ENCODE measurements around the gene CNTN1.

CNTN1 gene

GRCh38 chr12:40691913-40692764 lies at the start of gene CNTN1:
CNTN1 (plus strand) TSS chr12:40692439.
- no peak for DNase-seq (ENCODE audit: low spot score)

DNA sequence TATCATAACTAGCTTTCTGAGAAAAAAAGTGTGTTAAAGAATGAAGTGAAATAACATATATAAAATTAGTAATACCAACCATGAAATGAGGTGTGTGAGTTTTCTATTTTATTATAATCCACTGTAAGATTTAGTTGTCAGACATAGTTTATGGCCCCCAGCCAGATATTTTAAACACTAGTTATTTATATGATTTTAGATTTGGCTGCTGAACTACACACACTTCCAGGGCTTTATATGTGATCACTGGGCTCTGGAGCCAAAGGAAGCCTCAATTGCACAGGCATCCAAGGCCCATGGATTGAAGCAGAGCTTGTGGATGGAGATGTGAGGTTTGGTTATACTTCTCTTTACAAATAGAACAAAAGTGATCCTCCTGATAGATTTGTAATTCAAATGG lies 48.7 kb upstream of the CNTN1 start:
- DNase-seq (ENCODE audit: low spot score), result no peak

- no peak for DNase-seq (ENCODE audit: low spot score)
Measured at GRCh38 chr12:40643976-40644375, 48.3 kb upstream of the CNTN1 start.

GRCh38 chr12:40644708-40645107 lies 47.5 kb upstream of the CNTN1 start:
- DNase-seq (ENCODE audit: low spot score), result no peak

- no peak for DNase-seq (ENCODE audit: low spot score)
Measured at GRCh38 chr12:40645361-40645760, 46.9 kb upstream of the CNTN1 start.

DNA sequence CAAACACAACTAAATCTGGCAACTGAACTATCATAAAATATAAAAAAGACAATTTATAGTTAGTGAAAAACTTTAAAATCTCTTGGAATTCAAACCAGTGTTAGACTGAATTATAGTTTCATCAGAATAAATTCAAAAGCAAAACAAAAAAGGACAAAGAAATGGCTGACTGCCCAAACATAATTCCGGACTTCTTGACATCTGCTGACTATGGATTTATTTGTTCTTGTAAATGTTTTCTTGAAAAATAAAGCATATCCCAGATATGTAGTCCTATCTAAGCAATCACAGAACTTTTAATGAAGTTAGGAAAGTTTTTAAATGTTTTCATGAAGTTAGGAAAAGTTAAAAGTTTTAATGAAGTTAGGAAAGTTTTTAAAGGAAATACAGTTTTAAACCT lies 45.8 kb upstream of the CNTN1 start:
- DNase-seq (ENCODE audit: low spot score), result no peak

DNA sequence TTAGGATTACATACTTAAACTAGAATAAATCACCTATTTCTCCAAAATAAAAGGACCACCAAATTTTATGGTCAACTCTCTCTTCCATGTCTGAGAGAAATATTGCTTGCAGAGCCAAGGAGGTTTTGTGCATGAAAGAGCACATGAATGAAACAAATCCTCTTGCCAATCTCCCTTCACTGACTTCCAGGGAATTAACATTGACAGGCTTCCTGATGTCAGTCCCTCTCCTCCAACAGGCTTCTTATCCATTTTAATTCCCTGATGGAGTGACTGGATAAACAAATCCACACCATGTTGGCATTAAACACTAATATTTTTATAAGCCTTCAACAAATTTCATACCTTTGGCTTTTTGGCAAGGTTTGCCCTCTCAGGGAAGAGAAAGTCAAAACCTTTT lies 45.3 kb upstream of the CNTN1 start:
- no peak for DNase-seq (ENCODE audit: low spot score)

GRCh38 chr12:40647651-40648050 lies 44.6 kb upstream of the CNTN1 start:
- no peak for DNase-seq (ENCODE audit: low spot score)

- no peak for DNase-seq (ENCODE audit: low spot score)
Measured at GRCh38 chr12:40648519-40648918, 43.7 kb upstream of the CNTN1 start.

- no peak for DNase-seq (ENCODE audit: low spot score)
Measured at GRCh38 chr12:40650038-40650704, 42.1 kb upstream of the CNTN1 start.

- no peak for DNase-seq (ENCODE audit: low spot score)
Measured at GRCh38 chr12:40655451-40655850, 36.8 kb upstream of the CNTN1 start.

DNA sequence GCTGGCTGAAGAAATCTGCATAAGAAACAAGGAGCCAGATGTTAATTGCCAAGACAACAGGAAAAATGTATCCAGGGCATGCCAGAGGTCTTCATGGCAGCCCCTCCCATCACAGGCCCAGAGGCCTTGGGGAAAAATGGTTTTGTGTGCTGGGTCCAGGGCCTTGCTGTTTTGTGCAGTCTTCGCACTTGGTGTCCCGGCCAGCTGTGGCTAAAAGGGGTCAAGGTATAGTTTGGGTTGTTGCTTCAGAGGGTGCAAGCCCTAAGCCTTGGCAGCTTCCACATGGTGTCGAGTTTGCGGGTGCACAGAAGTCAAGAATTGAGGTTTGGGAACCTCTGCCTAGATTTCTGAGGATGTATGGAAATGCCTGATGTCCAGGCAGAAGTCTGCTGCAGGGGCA lies 29.9 kb upstream of the CNTN1 start:
- no peak for DNase-seq (ENCODE audit: low spot score)

DNA sequence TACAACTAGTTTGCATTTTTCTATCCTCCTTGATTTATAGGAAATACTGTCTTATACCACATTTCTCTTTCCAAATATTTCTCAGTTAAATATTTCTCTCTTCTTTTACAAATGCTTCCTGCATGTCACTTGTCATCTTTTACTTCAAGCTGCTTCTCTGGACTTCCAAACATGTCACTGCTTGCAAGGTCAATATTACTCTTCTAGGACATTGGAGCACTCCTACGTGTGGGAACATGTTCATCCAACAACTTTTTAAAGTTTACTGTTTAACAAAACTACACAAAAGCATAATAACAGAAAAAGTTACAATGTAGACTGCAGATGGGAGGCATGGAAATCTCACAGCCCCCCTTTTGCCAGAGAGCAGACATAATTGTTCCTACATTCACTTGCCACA lies 28.5 kb upstream of the CNTN1 start:
- DNase-seq (ENCODE audit: low spot score), result no peak

DNA sequence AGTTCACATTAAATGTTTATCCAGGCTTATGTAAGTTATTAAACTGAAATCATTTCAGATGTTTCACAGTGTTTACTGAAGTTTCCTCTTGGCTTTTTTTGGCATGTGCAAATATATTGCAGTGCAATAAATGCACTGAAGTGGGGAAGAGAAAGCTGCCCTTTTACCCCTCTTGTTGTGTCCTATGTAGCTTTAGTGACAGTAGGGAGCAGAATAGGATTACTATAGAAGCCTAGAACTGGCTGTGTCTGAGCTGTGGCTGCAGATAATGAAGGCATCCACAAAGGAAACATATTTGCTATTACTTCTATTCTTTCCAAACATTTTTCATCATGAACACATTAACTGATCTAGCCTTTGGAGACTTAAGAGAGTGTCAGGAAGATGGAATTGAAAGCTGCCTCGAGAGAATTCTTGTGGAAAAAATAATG lies 24.1 kb upstream of the CNTN1 start:
- no peak for DNase-seq (ENCODE audit: low spot score)

GRCh38 chr12:40672741-40673271 lies 19.4 kb upstream of the CNTN1 start:
- DNase-seq (ENCODE audit: low spot score), result no peak

- no peak for DNase-seq (ENCODE audit: low spot score)
Measured at GRCh38 chr12:40681148-40681547, 11.1 kb upstream of the CNTN1 start.

GRCh38 chr12:40684986-40685385 lies 7.3 kb upstream of the CNTN1 start:
- DNase-seq (ENCODE audit: low spot score), result no peak

DNA sequence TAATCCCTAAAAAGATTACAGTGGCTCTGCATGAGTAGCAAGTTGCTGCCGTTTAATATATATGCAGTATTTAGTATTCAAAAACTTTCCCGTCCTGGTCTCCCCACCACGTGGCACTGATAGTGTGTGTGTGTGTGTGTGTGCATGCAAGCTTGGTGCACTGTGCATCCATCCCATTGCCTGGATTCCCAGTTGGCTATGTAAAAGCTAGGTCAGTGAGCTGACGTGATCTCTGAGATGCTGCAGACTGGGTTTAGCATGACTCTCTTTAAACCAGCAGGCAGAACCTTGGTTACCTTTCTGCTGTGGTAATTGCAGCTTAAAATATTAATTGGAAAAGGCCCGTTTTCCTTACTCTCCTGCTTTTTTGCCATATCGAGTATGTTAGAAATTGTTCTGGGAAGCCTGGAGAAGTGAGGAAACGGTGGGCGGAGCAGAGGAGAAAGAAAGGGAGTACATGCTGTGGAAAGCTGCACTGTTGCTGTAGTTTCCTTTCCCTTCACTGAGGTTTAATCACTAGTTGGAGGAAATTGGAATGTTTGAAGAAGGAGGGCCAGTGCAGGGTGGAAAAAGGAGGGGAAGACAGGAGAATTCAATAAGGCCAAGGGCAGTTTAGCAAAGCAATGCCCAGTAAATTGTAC lies 4.0 kb upstream of the CNTN1 start:
- no peak for DNase-seq (ENCODE audit: low spot score)

DNA sequence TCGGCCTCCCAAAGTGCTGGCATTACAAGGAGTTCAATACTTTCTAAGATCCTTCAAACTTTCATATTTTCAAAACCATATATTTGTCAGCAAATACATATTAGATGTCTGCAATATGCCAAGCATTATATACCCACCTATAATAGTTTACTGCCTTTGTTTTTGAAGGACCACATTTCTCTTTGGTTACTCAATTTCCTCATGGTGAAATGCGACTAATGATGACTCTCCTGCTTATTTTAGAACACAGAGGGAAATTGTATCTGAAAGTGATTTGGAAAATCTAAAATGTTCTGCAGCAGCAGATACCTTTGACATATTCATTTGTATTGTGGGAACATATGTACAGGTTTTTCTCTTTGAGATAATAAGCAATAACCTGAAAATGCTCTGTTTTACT lies 2.7 kb upstream of the CNTN1 start:
- DNase-seq (ENCODE audit: low spot score), result no peak

- DNase-seq (ENCODE audit: low spot score), result no peak
Measured at GRCh38 chr12:40692765-40693206, 547 bp downstream of the CNTN1 start.

DNA sequence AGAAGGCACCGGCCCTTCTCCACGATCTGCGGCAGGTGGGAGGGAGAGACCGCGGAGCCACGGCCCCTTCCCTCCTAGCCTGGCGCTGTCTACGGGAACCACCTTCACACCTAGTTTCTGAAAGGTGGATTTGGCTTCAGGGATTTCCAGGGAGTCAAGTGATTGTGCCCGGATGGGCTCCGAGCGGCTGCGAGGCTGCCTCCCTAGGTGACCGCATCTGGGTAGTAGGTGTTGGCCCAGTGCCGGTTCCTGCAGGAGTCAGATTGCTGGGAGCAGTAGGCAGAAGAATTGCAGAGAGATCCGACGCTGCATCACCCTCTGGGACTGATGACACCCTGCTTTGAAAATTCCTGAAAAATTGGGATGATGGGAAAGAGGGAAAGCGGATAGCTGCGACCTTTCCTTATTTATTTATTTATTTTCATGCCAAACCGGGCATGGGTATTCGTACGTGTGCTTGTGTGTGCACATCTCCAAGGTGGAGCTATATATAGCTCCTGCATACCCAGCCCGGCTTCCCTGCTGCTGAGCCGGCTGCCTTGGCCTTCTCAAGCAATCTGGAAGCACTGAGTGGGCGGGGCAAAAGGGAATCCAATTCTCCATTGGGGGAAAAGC lies 1.1 kb downstream of the CNTN1 start:
- DNase-seq (ENCODE audit: low spot score), result no peak

DNA sequence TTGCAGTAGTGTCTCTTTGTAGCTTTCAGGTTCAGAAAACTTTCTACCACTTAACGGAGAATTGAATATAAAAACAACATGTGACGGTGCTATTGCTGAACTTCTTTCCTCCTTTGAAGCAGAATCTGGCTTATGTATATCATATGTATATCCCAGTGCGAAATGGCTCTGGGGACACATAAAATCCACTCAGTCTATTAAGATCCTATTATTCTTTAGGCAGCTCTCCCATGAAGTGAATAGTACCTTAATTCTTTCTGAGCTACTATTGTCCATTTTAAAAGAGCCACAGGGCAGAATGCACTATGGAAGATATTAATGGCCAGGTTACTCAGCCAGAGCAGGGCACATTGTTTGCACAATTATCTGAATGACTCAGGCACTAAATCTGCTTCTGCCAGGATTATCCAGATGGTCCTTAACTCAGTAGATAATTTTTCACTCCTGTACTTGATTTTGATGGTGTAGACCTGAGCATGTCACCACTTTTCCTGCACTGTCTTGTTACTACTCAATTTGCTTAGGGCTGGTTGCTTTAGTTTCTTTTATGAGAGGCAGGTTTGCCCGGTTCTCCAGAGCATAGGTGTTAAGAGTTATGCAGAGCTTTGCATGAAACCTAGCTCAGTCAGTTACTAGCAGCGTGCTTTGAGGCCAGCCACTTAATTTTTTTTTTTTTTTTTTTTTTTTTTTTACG lies 5.5 kb downstream of the CNTN1 start:
- no peak for DNase-seq (ENCODE audit: low spot score)
